Ishikawa (cell line): ENCODE results near the gene ENTPD1.

ENCODE experiments used
- CEBPB ChIP-seq: IDR thresholded peaks from 2 replicates; pipeline ENCODE4 v1.6.1; 2012
- CREB1 ChIP-seq: IDR thresholded peaks from 2 replicates; pipeline ENCODE4 v1.6.1; 2012; ENCODE audit warnings: low read depth
- EGR1 ChIP-seq: IDR thresholded peaks from 2 replicates; pipeline ENCODE4 v1.6.1; 2012
- EP300 ChIP-seq: IDR thresholded peaks from 2 replicates; pipeline ENCODE4 v1.6.1; 2012; ENCODE audit warnings: borderline replicate concordance
- FOXM1 ChIP-seq: IDR thresholded peaks from 2 replicates; pipeline ENCODE4 v1.6.1; 2012; ENCODE audit warnings: low read depth, borderline replicate concordance
- MAX ChIP-seq: IDR thresholded peaks from 2 replicates; pipeline ENCODE4 v1.6.1; 2012
- RAD21 ChIP-seq: IDR thresholded peaks from 2 replicates; pipeline ENCODE4 v1.6.1; 2012; ENCODE audit warnings: low read depth
- REST ChIP-seq: IDR thresholded peaks from 2 replicates; pipeline ENCODE4 v1.6.1; 2012; ENCODE audit warnings: low read depth, mild to moderate bottlenecking
- TAF1 ChIP-seq: IDR thresholded peaks from 2 replicates; pipeline ENCODE4 v1.6.1; 2012; ENCODE audit warnings: low read depth, mild to moderate bottlenecking
- TCF12 ChIP-seq: IDR thresholded peaks from 2 replicates; pipeline ENCODE4 v1.6.1; 2012; ENCODE audit warnings: low read depth
- TEAD4 ChIP-seq: IDR thresholded peaks from 2 replicates; pipeline ENCODE4 v1.6.1; 2012
- USF1 ChIP-seq: IDR thresholded peaks from 2 replicates; pipeline ENCODE4 v1.6.1; 2012
- YY1 ChIP-seq: IDR thresholded peaks from 2 replicates; pipeline ENCODE4 v1.6.1; 2012; ENCODE audit warnings: low read depth

GRCh38 chr10:95784279-95784913 lies 28.4 kb downstream of the ENTPD1 start:
- TF ChIP-seq REST, result no peak
- no peak for TF ChIP-seq YY1
- no peak for TF ChIP-seq EP300
- no peak for TF ChIP-seq RAD21
- no peak for TF ChIP-seq CEBPB
- TF ChIP-seq TCF12, result no peak
- TF ChIP-seq TAF1, result no peak
- TF ChIP-seq MAX, result no peak
- no peak for TF ChIP-seq USF1
- no peak for TF ChIP-seq EGR1
- no peak for TF ChIP-seq TEAD4
- no peak for TF ChIP-seq FOXM1
- no peak for TF ChIP-seq CREB1
